SK-N-SH (cell line): ENCODE measurements around the gene ZC3H10.

ENCODE experiments used
- CTCF ChIP-seq: fragments of 200-600 bp; sonication (generic); IDR thresholded peaks from 2 replicates; pipeline ENCODE4 v1.6.1; 2017; ENCODE audit warnings: antibody characterized with exemption, mild to moderate bottlenecking, moderate library complexity
- ELF1 ChIP-seq: IDR thresholded peaks from 2 replicates; pipeline ENCODE4 v1.4.0; 2012
- EZH2phosphoT487 ChIP-seq: fragments of 200-600 bp; sonication (generic); IDR thresholded peaks from 2 replicates; pipeline ENCODE4 v1.6.1; 2017; ENCODE audit warnings: low read depth, mixed run types, mild to moderate bottlenecking, antibody characterized with exemption, moderate library complexity, borderline replicate concordance
- TCF12 ChIP-seq: IDR thresholded peaks from 2 replicates; pipeline ENCODE4 v1.4.0; 2012
- TF ChIP-seq, protein P1 (sequence below): fragments of 150-350 bp; IDR thresholded peaks from 2 replicates; pipeline ENCODE4 v1.6.1; 2017; ENCODE audit warnings: antibody characterized with exemption, low read length, low read depth, borderline replicate concordance

DNA sequence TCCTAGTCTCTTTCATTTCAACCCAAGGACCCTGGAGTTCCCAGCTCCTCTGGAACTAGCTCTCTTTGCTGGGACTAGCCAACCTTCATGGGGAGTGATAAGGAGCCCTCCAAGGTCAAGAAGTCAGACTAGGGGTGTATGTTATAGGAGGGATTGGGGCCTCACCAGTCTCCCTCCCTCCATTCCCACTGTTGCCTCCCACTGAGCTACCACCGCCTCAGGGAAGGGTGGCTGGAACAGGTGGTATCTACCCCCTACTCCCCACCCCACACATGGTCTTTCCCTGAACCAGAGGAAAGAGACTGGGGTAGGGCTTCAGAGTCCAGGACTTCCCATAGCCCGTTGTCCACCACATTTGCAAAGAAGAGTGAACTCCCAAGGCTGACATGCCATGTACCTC lies 35.7 kb upstream of the ZC3H10 start:
- TF ChIP-seq, protein P1, sequence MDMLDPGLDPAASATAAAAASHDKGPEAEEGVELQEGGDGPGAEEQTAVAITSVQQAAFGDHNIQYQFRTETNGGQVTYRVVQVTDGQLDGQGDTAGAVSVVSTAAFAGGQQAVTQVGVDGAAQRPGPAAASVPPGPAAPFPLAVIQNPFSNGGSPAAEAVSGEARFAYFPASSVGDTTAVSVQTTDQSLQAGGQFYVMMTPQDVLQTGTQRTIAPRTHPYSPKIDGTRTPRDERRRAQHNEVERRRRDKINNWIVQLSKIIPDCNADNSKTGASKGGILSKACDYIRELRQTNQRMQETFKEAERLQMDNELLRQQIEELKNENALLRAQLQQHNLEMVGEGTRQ = no peak
- no peak for TF ChIP-seq CTCF
- TF ChIP-seq EZH2phosphoT487 = no peak
- TF ChIP-seq TCF12 = no peak
- TF ChIP-seq ELF1 = no peak
